NCI-H510A (cell line): ENCODE results near the gene DALRD3.
A peak's percentile ranks its signal among the peaks of the same experiment; 100 is the strongest.

Source experiments
- DNase-seq: peaks from one replicate; lab custom pipeline; 2025; lab: John Stamatoyannopoulos, UW

The DALRD3 gene

DNA sequence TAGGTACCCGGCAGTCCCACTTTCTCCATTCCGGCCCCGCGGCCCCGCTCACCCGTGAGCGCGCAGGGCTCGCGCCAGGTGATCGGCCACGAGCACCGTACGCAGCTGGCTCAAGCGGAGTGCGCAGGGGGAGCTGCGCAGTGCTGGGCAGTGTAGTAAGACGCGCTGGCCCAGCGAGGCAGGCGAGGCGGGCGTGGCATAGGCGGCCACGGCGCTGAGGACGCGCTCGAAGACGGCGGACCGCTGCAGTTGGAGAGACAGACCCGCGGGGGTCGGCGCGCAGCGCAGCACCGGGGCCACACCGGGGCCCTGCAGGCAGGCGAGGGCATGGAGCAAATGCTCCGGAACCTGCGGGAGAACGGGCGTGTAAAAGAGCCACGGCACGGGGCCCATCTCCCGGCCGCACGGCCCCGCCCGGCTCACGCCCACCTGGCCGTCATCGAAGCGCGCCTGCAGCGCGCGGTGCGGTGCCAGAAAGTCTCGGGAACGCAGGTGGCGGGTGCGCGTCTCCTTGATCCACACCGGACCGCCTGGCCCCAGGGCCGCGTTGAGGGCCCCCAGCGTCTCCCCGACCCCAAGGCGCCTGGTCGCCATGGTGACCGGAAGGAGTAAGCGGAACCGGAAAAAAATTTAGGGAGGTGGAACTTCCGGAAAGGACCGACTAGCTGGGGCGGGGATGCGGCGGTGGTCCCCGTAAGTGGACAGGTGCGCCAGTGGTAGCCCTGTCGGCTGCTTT, at the start of gene DALRD3:
DALRD3 (minus strand) TSS at position 610 of the 736 bp plus-strand sequence; CDS start at position 594, 16 bp downstream.
- peak; percentile 30 for DNase-seq

DNA sequence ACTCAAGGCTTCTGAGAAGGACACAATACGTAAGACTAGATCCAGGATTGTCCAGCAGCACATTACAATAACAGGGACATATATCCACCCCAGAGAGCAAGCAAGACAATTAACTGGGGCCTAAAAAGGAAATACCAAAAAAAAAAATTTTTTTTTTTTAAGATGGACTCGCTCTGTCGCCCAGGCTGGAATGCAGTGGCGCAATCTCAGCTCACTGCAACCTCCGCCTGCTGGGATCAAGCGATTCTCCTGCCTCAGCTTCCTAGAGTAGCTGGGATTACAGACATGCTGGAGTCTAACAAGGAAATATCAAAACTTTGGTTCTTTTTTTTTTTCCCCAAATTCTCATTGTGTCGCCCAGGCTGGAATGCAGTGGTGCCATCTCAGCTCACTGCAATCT, 39.6 kb upstream of the DALRD3 start:
- no peak for DNase-seq

DNA sequence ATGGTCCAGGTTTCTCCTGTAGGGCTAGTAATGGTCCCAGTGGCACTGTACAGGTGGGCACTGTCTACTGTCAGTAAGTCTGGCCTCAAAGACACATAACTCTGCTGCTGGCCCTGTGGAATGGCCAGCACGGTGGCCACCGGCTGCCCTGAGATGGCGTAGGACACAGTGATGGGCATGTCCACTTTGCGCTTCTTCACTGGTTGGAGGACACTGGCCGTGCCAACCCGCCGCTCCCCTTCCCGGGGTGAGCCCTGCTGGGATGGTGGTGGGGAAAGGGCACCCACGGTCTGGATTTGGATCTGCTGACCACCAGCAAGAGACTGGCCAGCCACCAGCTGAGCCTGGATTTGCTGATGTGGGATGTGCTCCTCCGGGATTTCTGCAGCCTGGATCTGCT, 38.9 kb upstream of the DALRD3 start:
- no peak for DNase-seq

GRCh38 chr3:49054344-49054862, 36.0 kb upstream of the DALRD3 start:
- no peak for DNase-seq

GRCh38 chr3:49053543-49053942, 35.2 kb upstream of the DALRD3 start:
- DNase-seq = no peak

GRCh38 chr3:49035281-49035680, 16.9 kb upstream of the DALRD3 start:
- DNase-seq = no peak

GRCh38 chr3:49034650-49035049, 16.3 kb upstream of the DALRD3 start:
- no peak for DNase-seq

DNA sequence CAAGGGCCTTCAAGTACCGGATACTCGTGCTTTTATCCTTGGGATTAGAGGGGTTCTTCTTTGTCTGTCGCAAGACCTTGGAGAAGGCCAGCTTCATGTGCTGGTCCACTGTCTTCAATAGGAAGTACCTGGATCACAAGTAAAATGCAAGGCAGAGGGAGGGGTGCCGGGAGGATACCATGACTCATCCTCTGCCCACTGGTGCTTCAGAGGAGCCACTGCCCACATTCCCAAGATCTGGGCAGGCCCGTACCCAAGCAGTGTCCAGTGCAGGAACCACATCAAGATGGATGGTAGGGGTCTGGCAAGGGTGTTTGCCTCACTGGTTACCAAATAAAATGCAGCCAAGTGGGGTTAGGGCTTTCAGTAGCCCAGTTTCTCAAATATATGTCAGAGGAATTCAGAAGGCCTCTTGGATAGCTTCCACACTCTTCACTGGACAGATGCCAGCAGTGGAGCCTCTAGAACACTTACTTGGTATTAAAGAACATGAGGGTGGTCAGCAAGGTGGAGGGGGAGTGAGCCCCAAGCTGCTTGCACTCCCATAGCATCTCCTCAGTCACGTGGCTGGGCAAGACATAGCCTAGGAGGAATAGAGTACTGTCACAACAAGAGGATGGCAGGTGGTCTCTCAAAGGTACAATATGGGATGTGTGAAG, 14.4 kb upstream of the DALRD3 start:
- no peak for DNase-seq

- DNase-seq = no peak
Measured at GRCh38 chr3:49030321-49030720, 11.9 kb upstream of the DALRD3 start.

- no peak for DNase-seq
Measured at GRCh38 chr3:49029563-49029884, 11.1 kb upstream of the DALRD3 start.

GRCh38 chr3:49028673-49029562, 10.5 kb upstream of the DALRD3 start, which contains the start of gene IMPDH2:
TSS of gene IMPDH2 (minus strand) at chr3:49029398. CDS start at chr3:49029350, 48 bp downstream.
- DNase-seq = peak; percentile 68

DNA sequence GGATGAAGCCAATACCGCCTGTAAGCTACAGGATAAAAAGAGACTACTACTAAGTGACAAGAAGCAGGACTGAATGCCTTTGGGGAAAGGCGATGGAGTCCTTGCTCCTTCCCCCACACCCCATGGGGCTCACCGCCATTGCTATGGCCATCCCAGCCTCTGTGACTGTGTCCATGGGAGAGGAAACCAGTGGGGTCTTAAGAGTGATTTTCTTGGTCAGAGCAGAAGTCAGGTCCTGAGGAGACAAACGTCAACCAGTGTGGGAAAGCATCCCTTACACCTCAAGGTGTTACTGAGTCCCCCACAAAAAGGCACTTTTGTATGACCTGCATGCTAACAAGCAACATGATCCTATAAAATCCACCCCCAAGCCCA, 9.9 kb upstream of the DALRD3 start:
- no peak for DNase-seq

DNA sequence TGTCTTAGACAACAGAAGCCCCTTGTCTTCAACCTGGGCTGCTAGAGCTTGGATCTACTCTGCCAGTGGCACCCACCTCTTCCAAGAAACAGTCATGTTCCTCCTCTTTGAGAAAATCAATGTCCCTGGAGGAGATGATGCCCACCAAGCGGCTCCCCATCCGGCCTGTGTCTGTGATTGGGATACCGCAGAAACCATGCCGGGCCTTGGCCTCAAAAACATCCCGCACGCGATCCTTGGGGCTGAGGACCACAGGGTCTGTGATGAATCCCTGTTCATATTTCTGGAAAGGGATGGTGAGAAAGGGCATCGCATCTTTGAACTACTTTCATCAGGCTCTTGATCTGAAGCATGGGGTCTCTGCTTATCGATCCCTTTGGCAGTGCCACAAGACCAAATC, 9.3 kb upstream of the DALRD3 start:
- no peak for DNase-seq

GRCh38 chr3:49026536-49026935, 8.2 kb upstream of the DALRD3 start:
- DNase-seq = no peak

DNA sequence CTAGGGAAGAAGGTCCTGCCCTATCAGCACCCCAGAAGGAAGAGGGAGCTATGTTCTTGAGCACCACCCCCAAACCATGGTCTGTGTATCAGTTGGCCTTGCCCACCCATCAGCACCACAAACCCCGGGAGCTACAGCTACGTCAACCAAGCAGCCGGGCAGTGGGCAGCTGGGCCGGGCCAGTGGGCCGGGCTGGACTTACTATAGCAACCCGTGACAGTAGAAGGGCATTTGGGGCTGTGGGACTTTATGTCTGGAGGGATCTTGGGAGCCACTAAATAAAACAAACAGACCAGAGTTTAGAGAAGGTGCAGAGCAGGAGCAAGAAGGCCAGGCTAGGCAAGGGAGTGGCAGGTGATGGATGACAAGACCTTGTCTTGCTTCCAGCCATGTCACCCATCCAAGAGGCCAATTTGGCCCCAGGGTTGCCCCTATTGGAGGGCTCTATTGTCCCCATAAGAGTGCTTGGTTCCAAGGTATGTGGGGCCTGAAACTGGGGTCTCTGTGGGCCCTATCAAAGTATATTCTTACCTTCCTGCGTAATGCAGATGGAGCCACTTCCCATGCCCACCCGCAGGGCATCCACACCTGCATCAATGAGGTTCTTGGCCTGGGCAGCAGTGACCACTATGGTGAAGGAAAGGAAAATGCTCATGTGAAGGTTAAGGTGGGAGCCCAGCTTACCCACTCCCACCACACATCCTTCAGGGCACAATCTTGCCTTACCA, 7.6 kb upstream of the DALRD3 start:
- DNase-seq = no peak

GRCh38 chr3:49025005-49025792, 6.8 kb upstream of the DALRD3 start:
- DNase-seq = no peak

GRCh38 chr3:49024449-49024848, 6.1 kb upstream of the DALRD3 start:
- DNase-seq = no peak

DNA sequence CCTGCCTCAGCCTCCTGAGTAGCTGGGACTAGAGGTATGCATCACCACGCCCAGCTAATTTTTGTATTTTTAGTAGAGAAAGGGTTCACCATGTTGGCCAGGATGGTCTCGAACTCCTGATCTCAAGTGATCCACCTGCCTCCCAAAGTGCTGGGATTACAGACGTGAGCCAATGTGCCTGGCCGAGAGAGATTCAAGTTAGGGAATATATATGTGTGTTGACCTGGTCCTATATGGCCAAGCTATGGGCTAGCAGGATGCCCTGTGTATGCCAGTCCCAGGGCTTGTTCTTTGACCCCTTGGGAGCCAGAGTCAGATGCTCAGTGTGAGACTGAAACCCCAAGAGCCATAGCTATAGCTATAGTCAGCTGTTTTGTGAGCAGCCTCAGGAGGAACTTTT, 5.4 kb upstream of the DALRD3 start:
- DNase-seq = no peak

GRCh38 chr3:49022688-49023171, 4.3 kb upstream of the DALRD3 start:
- DNase-seq = no peak

DNA sequence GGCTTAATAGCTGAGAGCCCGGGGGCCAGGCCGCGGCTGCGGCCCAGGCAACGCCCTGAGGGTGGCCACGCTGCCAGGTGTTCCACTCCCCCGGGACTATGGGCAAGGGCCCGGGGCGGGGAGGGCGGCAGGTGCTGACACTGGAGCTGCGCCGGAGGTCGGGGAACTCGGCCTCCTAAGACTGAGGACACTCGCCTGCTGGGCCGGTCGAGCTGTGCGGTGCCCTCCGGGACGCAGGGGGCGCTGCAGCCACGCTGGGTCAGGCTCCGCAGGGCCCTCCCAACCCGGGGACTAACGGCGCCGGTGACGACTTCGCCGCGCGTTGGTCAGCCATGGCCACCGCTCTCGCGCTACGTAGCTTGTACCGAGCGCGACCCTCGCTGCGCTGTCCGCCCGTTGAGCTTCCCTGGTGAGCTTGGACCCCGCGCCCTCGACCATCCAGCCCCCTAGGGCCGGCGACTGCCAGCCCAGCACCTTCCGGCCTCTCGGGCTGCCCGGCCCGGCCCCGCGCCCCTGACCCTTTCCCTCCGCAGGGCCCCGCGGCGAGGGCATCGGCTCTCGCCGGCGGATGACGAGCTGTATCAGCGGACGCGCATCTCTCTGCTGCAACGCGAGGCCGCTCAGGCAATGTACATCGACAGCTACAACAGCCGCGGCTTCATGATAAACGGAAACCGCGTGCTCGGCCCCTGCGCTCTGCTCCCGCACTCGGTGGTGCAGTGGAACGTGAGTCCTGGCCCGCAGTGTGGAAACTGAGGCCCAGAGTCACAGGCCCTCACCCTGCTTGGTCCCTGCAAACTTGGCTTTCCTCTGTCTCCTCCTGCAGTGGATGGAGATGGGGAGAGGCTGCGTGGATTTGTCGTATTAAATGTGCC, 3.7 kb upstream of the DALRD3 start, which contains the start of gene NDUFAF3:
NDUFAF3 (plus strand) TSS at position 309 of the 875 bp plus-strand sequence; CDS start at position 333, 24 bp downstream.
- DNase-seq = peak; percentile 91
